Ammon's horn (tissue), 1 donor: ENCODE measurements around the gene OR4D2.

Source experiments
- DNase-seq: peaks from one replicate; pipeline ENCODE4 v3.0.0-alpha.2; 2016; ENCODE audit warnings: low spot score

Gene OR4D2

DNA sequence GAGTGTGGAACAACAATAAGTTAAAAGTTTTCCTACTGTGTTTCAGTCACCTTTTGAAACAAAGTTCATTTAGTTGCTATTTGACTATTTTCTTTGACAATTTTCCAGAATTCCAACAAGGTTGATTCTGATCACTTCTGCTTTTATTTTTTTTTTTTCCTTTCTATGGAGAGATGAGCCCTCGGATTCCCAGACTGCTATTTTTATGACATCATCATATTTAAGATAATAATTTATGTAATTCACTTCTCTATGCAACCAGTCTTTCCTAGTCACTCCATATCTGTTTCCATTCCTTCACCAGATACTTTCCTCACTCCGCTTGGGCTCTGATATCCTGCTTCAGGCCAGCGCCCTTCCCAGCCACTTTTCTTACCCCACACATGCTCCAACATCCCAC lies 8.1 kb downstream of the OR4D2 start:
- DNase-seq, result no peak

DNA sequence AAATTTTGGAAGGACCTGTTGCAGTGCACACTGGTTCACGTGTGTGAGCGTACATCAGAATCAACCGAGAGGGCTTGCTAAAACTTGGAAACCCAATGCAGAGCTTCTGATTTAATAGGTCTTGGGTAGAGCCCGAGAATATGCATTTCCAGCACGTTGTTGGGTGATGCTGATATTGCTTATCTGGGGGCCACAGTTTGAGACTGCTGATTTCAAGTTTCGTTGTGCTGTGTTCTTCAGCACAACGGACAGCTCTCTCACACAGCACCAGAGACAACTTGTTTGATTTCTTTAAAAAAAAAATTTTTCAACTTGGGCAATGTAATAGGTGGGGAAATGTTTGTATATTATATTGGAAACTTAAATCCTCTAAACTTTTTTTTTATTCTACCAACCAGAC lies 9.4 kb downstream of the OR4D2 start:
- no peak for DNase-seq

DNA sequence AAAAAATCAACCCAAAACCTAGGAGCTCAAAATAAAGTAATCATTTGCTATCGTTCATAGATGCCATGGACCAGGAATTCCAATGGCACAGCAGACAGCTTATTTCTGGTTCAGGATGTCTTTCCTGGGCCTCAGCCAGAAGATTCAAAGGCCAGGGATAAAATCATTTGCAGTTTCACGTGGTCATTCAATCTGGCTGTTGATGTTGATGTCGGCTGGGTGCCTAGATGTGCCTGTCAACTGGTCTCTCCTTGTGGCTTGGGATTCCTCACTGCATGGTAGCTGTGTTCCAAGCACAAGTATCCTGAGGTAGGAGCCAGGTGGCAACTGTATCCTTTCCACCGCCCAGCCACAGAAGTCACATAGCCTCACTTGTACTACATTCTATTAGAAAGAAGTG lies 15.0 kb downstream of the OR4D2 start:
- DNase-seq, result no peak

DNA sequence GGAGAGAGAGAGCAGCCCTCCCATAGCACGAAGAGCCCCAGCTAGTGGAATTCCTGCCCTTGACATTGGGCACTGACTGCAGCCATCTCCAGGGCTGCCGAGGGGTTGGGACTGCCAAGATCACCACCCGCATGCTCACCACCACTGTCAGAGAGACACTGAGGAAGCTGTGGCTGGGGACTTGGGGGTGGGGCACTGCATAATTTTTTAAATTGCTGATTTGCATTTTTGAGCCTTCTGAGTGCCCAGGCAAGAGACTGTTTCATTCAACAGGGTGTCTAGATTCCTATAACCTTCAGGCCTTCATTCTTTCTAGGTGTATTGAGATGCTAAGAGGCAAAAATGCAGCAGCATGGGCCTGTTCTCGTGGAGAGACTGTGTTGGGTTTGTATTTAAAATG lies 16.7 kb downstream of the OR4D2 start:
- DNase-seq, result no peak

DNA sequence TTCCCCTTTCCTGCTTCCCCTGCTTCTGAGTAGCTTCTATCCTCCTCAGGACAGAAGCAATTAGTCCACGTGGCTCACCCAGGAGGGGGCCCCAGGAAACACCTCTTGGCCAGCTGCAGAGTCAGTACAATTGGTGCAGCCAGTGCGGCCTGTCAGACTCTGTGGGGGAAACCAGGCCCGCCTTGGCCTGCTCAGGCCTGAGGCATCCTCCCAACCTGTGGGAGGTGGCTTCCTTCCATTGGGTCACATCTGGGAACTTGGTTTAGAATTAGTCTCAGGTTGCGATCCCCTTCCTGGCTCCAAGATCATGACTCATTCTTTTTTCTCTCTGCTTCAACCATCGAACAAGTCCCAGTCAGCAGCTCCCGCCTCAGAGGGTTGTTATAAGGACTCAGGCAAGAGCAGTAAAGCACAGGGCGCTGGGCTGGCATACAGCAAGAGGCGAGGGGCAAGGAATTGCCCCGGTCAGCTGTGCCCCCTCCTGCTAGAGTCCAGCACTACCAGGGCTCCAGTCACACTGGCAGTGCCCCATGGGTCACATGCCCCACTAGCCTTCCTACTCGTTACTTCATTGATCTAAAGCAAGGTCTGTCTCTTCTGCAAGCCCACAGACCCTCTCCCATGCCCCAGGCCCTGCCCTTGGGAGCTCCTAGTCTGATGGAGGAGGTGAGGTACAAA lies 17.7 kb downstream of the OR4D2 start:
- DNase-seq, result no peak

DNA sequence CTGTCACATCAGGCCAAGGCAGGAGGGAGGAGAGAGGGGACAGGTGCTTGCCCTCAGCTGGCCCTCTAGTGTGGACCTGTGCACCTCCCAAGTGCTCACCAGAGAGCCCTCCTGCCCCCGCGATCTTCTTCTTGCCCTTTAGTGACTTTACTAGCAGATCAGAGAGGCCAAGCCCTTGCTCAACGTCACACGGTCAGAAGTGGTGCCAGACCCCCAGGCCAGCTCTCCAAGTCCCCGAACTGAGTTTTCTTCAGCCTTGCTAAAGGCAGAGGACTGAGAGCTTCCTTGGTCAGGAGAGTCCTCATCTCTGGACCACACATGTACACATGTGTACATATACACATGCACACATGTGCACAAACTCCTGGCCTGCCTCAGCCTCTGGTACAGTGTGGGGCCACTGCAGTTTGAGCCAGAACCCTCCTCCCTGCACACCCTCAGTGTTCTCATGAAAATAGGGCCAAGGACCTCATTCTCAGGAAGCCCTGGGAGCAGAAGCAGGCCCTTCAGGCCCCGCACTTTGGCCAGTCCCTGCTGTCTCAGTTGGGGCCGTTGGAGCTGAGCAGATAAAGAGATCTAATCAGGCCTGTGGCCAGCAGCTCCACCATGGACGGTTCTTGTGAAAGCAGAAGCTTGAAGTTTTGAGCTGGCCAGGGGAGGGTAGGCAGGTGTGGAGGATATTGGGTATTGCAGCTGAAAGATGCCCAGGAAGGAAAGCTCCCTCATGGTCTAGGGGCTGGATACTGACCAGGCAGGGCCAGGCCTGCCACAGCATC lies 18.4 kb downstream of the OR4D2 start:
- DNase-seq, result no peak

DNA sequence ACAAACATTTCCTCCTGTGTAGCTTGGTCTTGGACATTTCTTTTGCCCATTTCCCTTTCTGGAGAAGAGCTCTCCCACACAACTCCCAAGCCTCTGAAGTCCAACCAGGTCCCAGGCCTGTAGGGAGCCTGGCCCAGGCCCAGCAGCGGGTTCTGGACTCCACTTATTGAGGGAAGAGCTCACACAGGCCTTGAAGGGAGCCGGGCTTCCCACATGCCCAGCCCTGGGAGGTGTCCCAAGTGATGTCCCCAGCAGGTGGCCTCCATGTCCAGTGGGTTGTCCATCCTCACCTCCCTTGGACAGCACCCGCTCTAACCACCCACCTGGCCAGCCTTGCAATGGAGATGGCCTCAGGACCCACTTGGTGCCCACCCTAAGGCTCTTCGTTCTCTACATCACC lies 19.8 kb downstream of the OR4D2 start:
- no peak for DNase-seq

DNA sequence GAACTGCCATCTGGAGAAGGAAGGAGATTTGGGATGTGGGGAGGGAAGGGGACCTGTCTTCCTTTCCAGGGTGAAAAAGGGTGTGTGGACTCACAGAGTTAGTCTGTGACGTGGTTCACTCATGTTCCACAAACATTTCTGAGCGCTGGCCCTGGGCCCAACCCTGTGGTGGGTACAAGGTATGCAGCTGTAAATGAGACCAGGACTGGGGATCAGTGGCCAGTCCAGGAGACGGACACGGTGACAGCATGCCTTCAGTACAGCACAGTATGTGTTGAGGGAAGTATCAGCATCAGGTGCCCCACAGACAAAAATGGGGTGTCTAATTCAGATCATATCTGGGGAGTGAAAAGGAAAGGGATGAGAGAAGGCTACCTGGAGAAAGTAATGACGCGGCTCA lies 20.3 kb downstream of the OR4D2 start:
- DNase-seq, result no peak

DNA sequence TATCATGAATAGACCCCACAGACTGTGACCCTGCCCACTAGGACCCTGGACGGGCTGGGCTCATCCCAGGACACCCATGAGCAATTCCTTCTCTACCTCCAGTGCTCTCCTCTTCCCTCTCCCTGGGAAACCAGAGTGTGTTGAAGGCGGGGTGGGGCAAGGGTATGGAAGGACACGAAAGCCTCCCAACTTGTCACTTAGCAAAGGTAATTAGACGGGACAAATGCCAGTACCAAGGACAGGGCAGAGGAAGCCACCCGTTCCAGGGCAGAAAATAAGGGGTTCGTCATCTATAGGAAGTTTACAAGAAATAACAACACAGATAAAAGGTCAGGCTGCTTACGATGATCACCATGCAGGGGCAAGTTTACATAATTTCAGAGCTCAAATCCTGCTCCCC lies 20.9 kb downstream of the OR4D2 start:
- DNase-seq, result no peak

DNA sequence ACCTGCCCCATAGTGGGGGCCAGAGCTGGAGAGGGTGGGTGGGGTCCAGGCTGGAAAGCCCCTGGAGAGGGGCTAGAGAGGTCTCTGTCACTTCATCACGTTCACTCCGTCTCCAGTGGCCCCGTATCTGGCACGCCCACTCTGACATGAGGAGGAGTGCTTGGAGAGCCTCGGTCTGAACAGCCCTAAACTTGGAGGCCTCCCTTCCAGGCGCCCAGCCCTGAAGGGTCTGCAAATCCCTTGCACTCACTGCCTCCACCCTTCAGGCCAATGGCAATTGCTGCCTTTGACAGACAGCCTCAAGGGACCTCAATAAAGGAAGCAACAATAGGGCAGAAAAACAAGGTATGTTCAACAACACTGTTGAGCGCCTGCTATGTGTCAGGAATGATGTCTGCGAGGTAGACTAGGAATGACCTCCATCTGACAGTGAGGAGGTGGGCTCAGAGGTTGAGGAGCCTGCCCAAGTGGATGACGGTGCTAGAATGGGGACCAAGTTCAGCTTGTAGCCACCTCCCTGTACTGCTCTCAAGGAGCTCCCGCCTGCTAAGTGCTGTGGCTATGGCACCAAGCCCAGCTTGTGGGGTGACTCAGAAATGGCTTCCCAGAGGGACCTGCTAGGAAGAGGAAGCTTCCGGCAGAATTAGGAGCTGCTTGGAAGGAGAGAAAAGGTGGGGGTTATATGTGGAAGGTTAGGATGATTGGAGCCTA lies 22.8 kb downstream of the OR4D2 start:
- peak; percentile 36 for DNase-seq

DNA sequence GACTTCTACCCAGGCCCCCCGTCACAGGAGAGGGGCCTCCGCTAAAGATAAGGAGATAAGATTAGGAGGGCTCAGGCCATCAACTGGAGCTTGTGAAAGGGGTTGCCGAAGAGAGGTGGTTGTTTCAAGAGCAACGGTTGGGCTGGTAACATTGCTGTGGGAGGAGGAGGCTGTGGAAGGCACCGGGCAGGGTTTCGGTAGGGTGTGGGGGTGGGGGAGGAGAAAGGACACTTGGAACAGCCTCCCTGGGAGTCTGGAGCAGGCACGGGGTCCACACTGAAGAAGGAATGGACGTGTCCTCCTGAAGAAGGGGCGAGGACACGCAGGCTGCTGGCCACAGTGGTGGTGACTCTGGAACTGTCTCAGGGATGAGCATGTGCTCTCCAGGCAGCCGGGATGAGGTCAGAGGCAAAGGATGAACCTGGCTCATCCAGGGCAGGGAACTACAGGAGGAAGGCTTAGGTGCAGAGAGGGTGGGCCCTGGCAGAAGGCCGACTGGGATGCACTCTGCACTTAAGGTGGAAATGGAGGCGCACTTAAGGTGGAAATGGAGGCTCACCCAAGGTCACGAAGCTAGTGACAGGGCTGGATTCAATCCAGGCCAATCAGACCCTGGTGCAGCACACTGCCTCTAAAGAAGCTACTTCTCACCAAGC lies 24.6 kb downstream of the OR4D2 start:
- DNase-seq, result no peak

DNA sequence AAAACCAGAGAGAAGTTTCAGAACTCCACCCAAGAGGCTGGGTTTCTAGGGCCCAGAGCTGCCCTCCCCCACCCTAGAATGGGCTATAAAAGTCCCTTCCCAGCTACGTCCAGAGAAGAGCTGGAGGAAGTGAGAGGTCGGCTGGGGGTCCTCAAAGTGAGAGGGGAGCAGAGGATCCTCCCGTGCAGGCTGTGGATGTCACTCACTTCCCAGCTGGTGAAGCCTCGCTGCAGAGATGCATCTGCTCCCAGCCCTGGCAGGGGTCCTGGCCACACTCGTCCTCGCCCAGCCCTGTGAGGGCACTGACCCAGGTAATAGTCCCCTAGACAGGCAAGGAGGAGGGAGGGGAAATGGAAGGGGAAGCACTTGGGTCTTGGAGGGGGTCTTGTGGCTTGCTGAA lies 25.8 kb downstream of the OR4D2 start, which contains the start of gene EPX:
Gene EPX (plus strand): TSS at position 115 of the 400 bp plus-strand sequence. CDS start 121 bp downstream, at position 236.
- no peak for DNase-seq

DNA sequence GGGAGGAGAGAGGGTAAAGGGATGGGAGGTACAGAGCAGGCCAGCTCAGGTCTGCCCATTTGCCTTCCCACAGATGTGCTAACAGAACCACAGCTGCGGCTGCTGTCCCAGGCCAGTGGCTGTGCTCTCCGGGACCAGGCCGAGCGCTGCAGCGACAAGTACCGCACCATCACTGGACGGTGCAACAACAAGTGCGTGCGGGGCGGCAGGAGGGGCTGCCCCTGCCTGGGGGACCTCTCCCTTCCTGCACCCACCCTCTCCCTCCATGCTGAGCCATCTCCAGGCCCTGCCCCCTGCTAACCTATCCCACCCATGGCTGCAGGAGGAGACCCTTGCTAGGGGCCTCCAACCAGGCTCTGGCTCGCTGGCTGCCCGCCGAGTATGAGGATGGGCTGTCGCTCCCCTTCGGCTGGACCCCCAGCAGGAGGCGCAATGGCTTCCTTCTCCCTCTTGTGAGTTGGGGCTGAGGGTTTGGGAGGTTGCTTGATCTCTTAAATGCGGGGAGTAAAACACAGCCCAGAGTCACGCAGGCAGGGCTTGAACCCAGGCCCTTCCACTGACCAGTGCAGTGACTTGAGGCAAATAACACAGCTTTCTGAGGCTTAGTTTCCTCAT lies 27.0 kb downstream of the OR4D2 start:
- no peak for DNase-seq

DNA sequence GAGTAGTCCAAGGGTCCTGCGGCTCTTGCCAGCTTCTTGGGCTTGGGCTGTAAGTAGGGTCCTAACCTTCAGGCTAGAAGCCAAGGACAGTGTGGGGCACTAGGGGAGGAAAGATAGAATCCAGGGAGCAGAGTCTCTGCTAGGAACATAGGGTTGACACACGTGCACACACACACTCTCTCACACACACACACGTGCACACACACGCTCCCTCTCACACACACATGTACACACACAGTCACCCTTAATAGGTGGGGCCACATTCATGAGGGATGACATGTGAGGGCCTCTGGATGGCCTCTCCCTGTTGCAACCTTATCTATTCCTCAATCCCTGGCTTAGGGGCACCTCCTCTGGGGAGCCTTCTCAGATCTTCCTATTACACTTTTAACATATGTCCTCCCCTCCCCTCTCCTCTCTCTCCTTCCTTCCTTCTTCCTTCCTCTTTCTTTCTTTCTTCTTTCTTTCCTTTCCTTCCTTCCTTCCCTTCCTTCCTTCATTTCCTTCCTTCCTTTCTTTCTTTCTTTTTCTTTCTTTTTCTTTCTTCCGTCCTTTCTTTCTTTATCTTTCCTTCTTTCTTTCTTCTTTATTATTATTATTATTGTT lies 28.8 kb downstream of the OR4D2 start:
- DNase-seq, result no peak

DNA sequence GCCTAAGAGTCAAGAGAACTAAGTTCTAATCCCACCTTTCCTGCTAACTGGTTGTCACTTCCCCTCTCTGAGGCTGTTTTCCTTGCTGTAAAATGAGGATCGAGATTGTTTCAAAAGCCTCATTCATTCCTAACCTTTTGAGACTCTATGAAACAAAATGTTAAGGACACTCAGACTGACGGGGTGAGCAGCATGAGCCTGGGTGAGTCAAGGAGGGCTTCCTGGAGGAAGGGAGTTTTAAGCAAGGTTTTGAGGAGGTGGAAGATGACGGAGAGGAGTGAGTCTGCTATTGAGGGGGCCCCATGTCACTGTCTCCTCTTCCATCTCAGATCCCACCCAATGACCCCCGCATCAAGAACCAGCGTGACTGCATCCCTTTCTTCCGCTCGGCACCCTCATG lies 29.8 kb downstream of the OR4D2 start:
- no peak for DNase-seq

DNA sequence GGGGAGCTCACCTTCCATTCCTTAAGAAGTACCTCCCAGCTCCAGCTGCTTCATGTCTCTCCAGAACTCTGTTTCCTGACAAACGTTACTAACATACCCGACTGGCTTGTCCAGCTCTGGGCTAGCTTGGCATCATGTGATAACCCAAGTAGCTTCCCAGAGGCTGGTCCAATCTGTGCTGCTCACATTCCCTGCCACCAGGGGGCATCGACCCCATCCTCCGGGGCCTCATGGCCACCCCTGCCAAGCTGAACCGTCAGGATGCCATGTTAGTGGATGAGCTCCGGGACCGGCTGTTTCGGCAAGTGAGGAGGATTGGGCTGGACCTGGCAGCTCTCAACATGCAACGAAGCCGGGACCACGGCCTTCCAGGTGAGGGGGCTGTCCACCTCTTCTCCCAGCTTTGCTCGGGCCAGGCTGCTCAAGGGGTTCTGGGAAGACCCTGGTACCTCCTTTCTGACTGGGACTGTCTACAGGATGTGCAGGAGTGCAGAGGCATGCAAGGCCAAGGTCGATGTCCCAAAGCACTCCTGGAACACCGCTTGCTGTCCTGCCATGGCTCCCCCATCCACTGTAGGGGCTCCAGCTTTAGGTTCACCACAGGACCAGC lies 33.3 kb downstream of the OR4D2 start:
- peak; percentile 29 for DNase-seq

DNA sequence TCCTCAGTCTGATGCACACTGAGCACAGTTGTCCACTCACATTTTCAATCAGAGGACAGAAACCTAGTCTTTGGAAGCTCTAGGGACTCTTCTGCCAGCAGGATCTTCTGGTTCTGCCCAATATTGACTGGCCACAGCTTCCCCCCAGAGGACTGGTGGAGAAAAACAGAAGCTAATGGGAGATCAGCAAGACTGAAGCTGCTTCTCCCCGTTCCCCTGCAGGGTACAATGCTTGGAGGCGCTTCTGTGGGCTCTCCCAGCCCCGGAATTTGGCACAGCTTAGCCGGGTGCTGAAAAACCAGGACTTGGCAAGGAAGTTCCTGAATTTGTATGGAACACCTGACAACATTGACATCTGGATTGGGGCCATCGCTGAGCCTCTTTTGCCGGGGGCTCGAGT lies 36.1 kb downstream of the OR4D2 start:
- DNase-seq, result no peak

DNA sequence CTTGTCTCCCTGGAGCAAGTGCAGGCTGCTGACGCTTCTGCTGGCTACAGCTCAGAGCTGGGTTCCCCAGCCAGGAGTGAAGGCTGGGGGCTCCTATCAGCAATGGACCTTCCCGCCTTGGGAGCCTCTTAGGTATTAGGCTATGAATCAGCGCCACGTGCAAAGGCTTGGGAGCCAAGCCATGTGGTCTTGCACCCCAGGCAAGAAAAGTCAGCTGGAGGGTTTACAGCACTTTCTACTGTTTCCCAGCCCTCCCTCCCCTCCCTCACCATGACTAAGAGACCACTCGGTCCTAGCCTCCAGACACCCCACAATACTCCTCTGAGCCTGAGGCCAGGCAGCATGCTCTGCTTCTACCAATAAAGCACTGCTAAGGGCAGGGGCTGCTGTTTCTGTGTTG lies 38.0 kb downstream of the OR4D2 start:
- no peak for DNase-seq

DNA sequence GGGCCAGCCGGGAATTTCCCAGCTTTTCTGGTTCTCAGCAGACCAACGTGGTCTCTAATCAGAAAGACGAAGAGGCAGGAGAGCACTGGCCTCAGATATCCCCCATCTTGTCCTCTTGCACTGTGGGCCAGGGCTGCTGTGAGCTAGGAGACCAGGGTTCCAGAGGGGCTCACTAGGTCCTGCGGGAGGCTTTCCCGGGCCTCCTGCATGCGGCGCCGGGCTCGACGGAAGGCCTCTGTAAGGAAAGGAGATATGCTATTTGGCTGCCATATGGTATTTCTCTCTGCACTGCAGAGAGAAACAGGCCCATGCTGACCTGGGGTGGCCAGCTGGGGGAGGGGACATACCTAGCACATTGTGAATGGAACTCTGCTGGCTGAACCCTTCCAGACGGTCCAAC lies 39.2 kb downstream of the OR4D2 start:
- no peak for DNase-seq

DNA sequence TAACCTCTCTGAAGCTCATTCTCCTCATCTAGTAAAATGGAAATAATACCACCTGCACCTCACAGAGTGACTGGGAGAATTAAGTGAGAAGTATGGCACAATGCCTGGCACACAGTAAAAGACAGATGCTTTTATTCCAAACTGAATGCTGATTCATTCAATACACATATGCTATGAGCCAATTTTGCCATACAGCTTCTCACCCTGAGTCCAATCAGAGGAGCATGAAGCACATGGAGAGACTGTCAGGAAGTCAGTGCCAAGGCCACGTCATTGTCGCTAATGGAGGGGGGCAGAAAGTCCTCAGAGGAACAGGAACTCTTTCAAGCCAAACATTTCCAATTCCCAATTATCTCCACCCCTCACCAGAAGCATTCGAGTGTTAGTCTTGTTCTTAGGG lies 40.7 kb downstream of the OR4D2 start:
- DNase-seq, result peak; percentile 81

DNA sequence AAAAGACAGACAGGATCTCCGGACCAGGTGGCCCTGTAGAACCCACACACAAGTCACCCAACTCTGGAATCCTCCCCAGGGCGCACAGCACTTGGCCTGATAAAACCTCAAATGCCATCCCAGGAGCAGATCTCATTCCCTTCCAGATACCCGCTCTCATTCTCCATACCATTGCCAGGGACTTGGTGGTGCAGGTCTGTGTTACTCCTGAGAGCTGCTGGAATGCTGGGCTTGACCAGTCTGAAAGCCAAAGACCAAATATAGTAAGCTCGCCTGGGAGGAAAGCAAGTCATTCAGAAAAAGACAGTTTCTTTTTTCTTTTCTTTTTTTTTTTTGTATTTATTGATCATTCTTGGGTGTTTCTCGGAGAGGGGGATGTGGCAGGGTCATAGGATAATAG lies 41.6 kb downstream of the OR4D2 start:
- no peak for DNase-seq
